ENCODE data around the gene MYBPC1.

GRCh38 chr12:101581190-101581589, 13.6 kb upstream of the MYBPC1 start:
- TF ChIP-seq CTCF (IDR thresholded peaks at IDR 0.05) (no peak), POLR2A (IDR thresholded peaks at IDR 0.05) (no peak)
